Measurements from ENCODE around the gene TNIP1.

TNIP1 gene

DNA sequence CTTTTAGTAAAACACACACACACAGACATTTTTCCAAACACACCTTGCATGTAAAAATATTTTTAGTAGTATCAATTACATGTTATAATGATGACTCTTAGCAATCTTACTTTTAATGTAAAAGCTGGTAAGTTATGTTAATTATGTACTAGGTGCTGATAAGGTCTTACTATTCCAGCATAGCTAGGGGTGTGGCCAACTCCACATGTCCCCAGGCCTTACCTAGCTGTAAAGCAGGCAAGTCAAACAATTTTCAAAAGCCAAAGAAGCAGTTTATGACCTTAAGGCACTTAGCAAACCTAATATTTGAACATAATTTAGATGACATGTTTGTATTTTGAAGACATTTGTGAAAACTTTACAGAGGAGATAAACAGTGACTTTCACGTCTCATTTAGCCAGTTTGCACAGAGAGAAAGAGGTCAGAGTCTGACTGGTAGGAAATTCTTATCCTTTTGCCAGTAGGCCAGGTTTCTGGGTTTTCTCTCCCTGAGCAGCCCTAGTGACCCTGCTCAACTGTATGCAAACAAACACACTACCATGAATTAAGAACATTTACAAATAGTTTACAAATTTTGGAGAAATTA lies 86.9 kb downstream of the TNIP1 start:
- Mint-ChIP-seq H3K36me3 (ENCODE audit: low read depth) (no peaks in the 10 kb centered on the region), H3K9me3 (peaks cover 2% of the 10 kb centered on the region), H3K4me3 (no peak overlapping the region), H3K27ac (no peak overlapping the region), H3K4me1 (ENCODE audit: low read depth) (no peaks in the 10 kb centered on the region), H3K27me3 (no peaks in the 10 kb centered on the region)
- DNase-seq = no peak

DNA sequence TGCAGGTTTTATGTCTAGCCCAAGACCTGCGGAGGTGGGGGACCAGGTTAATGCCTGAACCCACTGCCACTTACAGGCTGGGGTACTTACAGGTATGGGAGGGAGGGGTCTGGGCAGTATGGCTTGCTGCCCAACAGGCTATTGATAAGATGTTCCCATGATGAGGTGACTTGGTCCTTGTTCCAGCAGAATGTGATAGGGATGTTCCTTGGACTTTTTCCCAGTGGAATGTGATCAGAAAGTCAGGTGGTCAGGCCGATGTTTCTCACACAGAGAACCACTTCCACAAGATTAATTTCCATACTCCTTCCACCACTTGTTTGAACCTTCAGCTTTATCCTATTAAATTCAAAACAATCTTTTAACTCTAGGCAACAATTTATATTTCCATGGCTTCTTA lies 87.4 kb downstream of the TNIP1 start:
- no peaks in the 10 kb centered on the region for H3K4me1 Mint-ChIP-seq (ENCODE audit: low read depth)
- no peaks in the 10 kb centered on the region for H3K36me3 Mint-ChIP-seq (ENCODE audit: low read depth)
- no peak overlapping the region for H3K4me3 Mint-ChIP-seq
- H3K27ac Mint-ChIP-seq = no peak overlapping the region
- H3K27me3 Mint-ChIP-seq = no peaks in the 10 kb centered on the region
- no peak for DNase-seq
- peaks cover 2% of the 10 kb centered on the region for H3K9me3 Mint-ChIP-seq

DNA sequence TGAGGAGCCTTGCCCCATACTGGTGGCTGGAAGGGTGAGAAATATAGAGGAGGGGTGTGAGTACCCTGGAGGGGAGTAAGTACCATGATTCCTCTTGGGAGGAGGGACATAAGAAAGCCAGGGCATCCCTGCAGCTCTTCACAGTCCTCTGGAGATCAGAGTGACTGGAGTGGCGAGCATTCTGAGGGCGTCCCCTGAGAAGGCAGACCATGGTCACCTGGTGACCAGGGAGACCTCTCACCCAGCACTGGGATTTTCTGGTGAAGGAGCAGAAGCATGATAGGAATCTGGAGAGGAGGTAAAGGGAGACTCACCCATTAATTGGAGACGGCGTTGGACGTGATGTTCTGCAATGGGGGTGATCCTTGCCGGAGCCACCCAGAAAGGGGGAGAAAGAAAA lies 88.1 kb downstream of the TNIP1 start:
- Mint-ChIP-seq H3K4me1 (ENCODE audit: low read depth) (no peaks in the 10 kb centered on the region), H3K27me3 (no peaks in the 10 kb centered on the region), H3K27ac (no peak overlapping the region), H3K36me3 (ENCODE audit: low read depth) (no peaks in the 10 kb centered on the region), H3K4me3 (no peak overlapping the region), H3K9me3 (peaks cover 2% of the 10 kb centered on the region)
- no peak for DNase-seq

DNA sequence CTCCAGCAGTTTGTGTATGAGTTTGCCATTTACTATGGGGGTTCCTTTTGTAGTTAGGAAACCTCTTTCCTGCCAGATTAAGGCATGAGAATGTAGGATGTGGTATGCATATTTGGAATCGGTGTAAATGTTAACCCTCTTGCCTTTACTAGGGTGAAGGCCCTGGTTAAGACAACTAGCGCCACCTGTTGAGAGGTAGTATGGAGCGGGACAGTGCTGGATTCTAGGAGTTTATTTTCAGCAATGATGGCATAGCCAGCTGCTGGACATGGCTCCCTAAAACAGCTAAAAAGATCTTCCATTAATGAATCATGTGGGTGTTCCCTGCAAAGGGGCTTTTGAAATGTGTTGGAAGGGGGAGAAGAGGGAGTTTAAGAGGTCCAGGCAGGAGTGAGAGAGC lies 91.1 kb downstream of the TNIP1 start:
- Mint-ChIP-seq H3K27ac (no peak overlapping the region), H3K4me3 (no peak overlapping the region), H3K9me3 (peaks cover 2% of the 10 kb centered on the region), H3K27me3 (no peaks in the 10 kb centered on the region), H3K36me3 (ENCODE audit: low read depth) (no peaks in the 10 kb centered on the region), H3K4me1 (ENCODE audit: low read depth) (no peaks in the 10 kb centered on the region)
- DNase-seq = no peak

DNA sequence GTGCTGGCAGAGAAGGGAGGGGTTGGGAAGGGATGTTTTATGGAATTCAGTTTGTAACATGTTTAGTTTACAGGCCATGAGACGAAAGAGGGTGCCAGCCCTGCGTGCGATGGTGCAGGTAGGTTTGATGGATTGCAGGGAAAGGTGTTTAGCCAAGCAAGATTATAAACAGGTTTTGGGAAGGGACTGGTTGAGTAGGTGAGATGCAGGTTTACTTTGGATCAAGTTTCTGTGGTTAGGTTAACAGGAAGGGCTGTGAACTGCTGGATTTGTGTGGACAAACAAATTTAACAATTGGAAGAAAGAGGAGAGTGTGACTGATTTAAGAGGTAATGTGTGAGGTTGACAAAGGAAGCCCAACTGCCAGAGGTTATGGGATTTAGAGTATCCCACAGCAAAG lies 93.1 kb downstream of the TNIP1 start:
- Mint-ChIP-seq H3K27ac (no peak overlapping the region), H3K9me3 (no peaks in the 10 kb centered on the region), H3K4me1 (ENCODE audit: low read depth) (no peaks in the 10 kb centered on the region), H3K36me3 (ENCODE audit: low read depth) (no peaks in the 10 kb centered on the region), H3K4me3 (no peak overlapping the region), H3K27me3 (peaks cover 3% of the 10 kb centered on the region)
- no peak for DNase-seq

All from activated T-cell treated with anti-CD3 and anti-CD28 coated beads, Interleukin-2, amount 50 U/mL, for 24 hours (primary cell).